Psoas muscle (tissue), 8 donors: ENCODE data around the gene RNU6-8. TPM values are rescaled to one million over a fixed set of nuclear protein-coding genes. Genes with fewer than 3 reads are reported as not detected.

Source experiments
- ATAC-seq, 4 donors: fragments of 200-7000 bp; cut with Tn5 transposase; one replicate each; pipeline ENCODE4 v1.9.1; 2020; ENCODE audit warnings: moderate library complexity in 3 of 4, mild to moderate bottlenecking in 2 of 4
- DNase-seq, 2 donors: peaks; one replicate each; pipeline ENCODE4 v3.0.0-alpha.2; 2020
- H3K27ac ChIP-seq: fragments of 200-600 bp; one replicate; pipeline ENCODE4 v1.8.0; 2022
- H3K27me3 ChIP-seq, 3 donors: fragments of 200-600 bp in 1 of 3; one replicate each; pipeline versions ENCODE4 v1.6.1 to v1.8.0; 2013 to 2022; ENCODE audit warnings: low read length in 2 of 3, mild to moderate bottlenecking in 2 of 3, moderate library complexity in 1 of 3; ENCODE audit not compliant: insufficient read depth in 3 of 3
- H3K36me3 ChIP-seq, 2 donors: fragments of 200-600 bp in 1 of 2; one replicate each; pipeline versions ENCODE4 v1.6.1 to v1.8.0; 2013 to 2022; ENCODE audit warnings: low read depth in 1 of 2, mild to moderate bottlenecking in 1 of 2, moderate library complexity in 1 of 2; ENCODE audit not compliant: insufficient read depth in 1 of 2
- H3K4me1 ChIP-seq: fragments of 200-600 bp; one replicate; pipeline ENCODE4 v1.8.0; 2022
- H3K4me3 ChIP-seq: fragments of 200-600 bp; one replicate; pipeline ENCODE4 v1.8.0; 2022; ENCODE audit warnings: mild to moderate bottlenecking
- H3K9me3 ChIP-seq: fragments of 200-600 bp; one replicate; pipeline ENCODE4 v1.8.0; 2022
- WGBS, 3 donors: extraction: QIAGEN DNeasy Blood & Tissue Kit; methylation state at CpG; one replicate each; pipeline versions ENCODE4 v1.1.6 to v1.1.7; 2013; 5-methylcytosine and 5-hydroxymethylcytosine counted together
- intact Hi-C, 2 donors: fragments of 100-400 bp; cut with DNase I; formaldehyde crosslinking; loops; one replicate each; pipeline versions ENCODE4 v1.11.0 to v1.14.2; 2022
- polyA plus RNA-seq, 3 donors: library from polyadenylated mRNA; stranded (reverse); fragments of 200-250 nt; gene quantifications; one replicate each; pipeline ENCODE4 v1.2.3, GENCODE V29; 2013
- total RNA-seq, 4 donors: library from RNA; stranded (reverse); fragmentation: NEBNext Ultra II Directional in 2 of 4; extraction: Animal tissue kit (Norgen Biotek cat#: 25700) in 2 of 4; gene quantifications; one replicate each; pipeline versions ENCODE4 v1.2.1 to v1.2.4, GENCODE V29; 2021 to 2023
- TF ChIP-seq, protein P1 (sequence below): fragments of 200-600 bp; IDR thresholded peaks from one replicate; pipeline ENCODE4 v1.8.0; 2022; ENCODE audit warnings: antibody characterized with exemption
- donor health status: healthy with polysubstance abuse.
- donor health status: DM: no; HTN: no; CAD: no; lungs with moderate emphysema.
- donor health status: Bipolar disorder and iron deficiency.
- donor health status: healthy.
- donor health status: DM: yes; HTN: yes; CAD: no.
- donor health status: DM: no; HTN: no; CAD: no.
- donor health status: DM: no; HTN: no; CAD: no.
- donor health status: DM: yes; HTN: yes; CAD: no.

The RNU6-8 gene
- total and polyA plus RNA-seq, 7 donors, result not detected

DNA sequence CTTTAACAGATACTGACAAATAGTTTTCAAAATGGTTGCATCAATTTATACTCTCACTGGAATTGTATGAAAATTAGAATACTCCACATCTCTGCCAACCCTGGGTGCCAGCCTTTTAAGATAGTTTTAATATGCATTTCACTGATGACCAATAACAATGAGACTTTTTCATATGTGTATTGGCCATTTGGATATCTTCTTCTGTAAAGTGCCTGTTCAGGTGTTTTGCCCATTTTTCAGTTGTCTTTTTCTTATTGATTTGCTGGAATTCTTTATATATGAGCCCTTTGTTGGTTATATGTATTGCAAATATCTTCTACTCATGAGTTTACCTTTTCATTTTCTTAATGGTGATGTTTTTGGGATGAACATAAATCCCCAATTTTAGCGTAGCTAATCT lies 18.0 kb downstream of the RNU6-8 start:
- no peak for ATAC-seq
- no peaks in the 10 kb centered on the region for H3K27me3 ChIP-seq
- intact Hi-C loops, result no loop called here

DNA sequence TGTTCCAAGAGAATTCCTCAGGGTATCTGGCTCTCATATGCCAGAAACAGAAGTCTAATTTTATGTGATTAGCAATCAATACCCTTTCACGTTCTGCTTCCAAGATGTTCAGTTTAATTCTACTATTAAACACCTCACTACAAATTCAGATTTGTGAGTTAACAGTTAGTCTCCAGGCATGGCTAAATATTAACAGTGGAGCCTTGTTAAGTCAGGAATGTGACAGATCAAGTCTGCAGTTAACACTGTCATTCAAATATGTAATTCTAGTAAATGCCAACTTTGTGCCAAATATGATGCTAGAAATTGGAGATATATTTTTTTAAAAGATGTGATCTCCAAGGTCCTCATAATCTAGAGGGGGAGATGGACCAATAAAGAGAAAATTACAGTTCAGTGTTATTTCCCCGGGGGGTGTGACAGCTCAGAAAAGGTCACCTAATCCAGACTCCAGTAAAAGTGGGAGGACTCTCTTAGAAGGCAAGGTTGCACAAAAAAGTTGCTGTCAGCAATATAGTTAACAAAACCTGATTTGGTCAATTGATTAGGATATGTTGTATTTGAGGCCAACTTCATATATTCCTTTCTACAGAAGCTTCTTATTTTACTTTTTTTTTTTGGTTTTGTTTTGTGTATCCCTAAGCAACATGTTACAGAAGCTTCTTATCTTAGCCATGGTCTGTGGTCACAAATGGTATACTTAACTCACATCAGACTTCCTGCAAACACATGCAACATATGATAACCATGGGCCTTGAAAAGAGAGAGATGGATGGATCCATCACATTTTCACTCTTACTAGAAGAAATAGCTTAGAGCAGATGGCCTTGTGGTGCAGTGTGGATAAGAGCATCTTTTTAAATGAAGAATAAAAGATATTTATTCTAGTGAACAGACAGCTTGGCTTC lies 19.7 kb downstream of the RNU6-8 start:
- DNase-seq (no peak), ATAC-seq (no peak)
- no peaks in the 10 kb centered on the region for H3K4me1 ChIP-seq
- intact Hi-C loops, result no loop called here
- no peak overlapping the region for H3K27ac ChIP-seq
- H3K9me3 ChIP-seq, result peaks cover 10% of the 10 kb centered on the region
- no peaks in the 10 kb centered on the region for H3K36me3 ChIP-seq
- no peaks in the 10 kb centered on the region for H3K27me3 ChIP-seq
- TF ChIP-seq, protein P1, sequence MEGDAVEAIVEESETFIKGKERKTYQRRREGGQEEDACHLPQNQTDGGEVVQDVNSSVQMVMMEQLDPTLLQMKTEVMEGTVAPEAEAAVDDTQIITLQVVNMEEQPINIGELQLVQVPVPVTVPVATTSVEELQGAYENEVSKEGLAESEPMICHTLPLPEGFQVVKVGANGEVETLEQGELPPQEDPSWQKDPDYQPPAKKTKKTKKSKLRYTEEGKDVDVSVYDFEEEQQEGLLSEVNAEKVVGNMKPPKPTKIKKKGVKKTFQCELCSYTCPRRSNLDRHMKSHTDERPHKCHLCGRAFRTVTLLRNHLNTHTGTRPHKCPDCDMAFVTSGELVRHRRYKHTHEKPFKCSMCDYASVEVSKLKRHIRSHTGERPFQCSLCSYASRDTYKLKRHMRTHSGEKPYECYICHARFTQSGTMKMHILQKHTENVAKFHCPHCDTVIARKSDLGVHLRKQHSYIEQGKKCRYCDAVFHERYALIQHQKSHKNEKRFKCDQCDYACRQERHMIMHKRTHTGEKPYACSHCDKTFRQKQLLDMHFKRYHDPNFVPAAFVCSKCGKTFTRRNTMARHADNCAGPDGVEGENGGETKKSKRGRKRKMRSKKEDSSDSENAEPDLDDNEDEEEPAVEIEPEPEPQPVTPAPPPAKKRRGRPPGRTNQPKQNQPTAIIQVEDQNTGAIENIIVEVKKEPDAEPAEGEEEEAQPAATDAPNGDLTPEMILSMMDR, result no peak
- 71 to 78% (median 73%) methylated on average over 2 of the region's 2 CpGs for WGBS, 3 donors
- no peak overlapping the region for H3K4me3 ChIP-seq

More for the DNA sequence above, 18.0 kb downstream of the RNU6-8 start:
- Histone ChIP-seq H3K4me3 (no peak overlapping the region), H3K27ac (no peak overlapping the region), H3K36me3 (no peaks in the 10 kb centered on the region), H3K4me1 (no peaks in the 10 kb centered on the region), H3K9me3 (peaks cover 10% of the 10 kb centered on the region)
- WGBS, 3 donors, result 94 to 100% (median 97%) methylated on average over 1 of the region's 1 CpG
- DNase-seq, result no peak
- TF ChIP-seq, protein P1, result no peak

DNA sequence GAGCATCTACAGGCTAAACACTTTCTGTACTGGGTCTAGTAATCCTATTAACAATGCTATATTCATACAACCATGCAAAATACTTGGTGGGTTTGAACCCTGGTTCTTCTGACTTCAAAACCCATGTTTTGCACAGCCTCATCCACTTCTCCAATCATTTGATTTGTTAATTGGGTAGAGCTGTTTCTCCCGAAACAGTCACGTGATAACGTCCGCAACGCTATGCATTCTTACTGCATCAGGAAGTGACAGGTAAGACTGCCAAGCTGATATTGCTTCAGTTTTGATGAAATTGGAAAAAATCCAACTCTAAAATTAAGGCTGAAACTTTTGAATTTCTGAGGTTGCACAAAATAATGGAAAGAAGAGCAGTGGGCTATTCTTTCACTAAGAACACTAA lies 31.6 kb downstream of the RNU6-8 start:
- H3K9me3 ChIP-seq, result no peaks in the 10 kb centered on the region
- no peaks in the 10 kb centered on the region for H3K4me1 ChIP-seq
- H3K4me3 ChIP-seq, result no peak overlapping the region
- ATAC-seq (no peak), DNase-seq (no peak)
- no peaks in the 10 kb centered on the region for H3K27me3 ChIP-seq
- WGBS, 3 donors, result 70 to 74% (median 72%) methylated on average over 5 of the region's 5 CpGs
- no peak overlapping the region for H3K27ac ChIP-seq
- intact Hi-C loops, result no loop called here
- H3K36me3 ChIP-seq, result no peaks in the 10 kb centered on the region
- TF ChIP-seq, protein P1, result no peak

DNA sequence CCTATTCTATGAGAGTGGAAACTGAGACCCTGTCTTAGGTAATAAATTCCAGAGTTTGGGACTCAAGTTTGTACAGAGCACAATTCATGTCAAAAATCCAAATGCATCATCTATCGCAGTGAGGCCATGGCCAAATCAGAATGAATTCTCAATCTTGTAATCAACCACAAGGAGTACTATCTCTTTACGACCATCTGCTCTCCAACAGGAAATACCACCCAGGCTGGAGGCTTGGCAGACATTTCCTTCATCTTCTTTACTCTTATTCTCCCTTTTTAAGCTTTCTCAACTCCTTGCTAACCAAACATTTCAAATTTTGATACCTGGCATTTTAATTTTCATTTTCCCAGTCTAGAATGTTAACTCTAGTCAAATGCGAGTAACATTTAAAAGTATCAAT lies 33.9 kb downstream of the RNU6-8 start:
- Histone ChIP-seq H3K9me3 (no peaks in the 10 kb centered on the region), H3K4me3 (no peak overlapping the region), H3K36me3 (no peaks in the 10 kb centered on the region), H3K27ac (no peak overlapping the region), H3K4me1 (no peaks in the 10 kb centered on the region), H3K27me3 (no peaks in the 10 kb centered on the region)
- whole genome bisulfite sequencing, 3 donors, result 82 to 87% (median 85%) methylated on average over 3 of the region's 3 CpGs
- no peak for DNase-seq
- intact Hi-C loops, result no loop called here
- no peak for ATAC-seq
- TF ChIP-seq, protein P1, result no peak

DNA sequence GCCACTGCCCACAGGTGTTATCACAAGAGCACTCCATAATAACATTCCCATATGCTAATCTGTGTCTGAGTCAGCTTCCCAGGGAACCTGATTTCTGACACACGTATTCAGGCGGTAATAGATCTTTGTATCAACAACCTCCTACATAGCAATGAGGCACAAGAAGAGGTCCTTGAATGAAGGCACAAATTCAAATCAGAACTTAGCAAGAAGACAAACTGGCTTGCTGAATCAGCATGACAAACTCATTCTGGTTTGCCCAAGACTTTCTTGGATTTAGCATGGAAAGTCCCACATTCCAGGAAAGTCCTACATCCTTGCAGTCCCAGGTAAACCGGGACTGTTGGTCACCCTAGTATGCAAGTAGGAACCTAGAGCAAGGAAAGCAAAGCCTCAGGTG lies 35.2 kb downstream of the RNU6-8 start:
- intact Hi-C loops, result no loop called here
- 81 to 84% (median 84%) methylated on average over 3 of the region's 3 CpGs for WGBS, 3 donors
- DNase-seq, result no peak

More for the DNA sequence above, 35.2 kb downstream of the RNU6-8 start:
- no peak overlapping the region for H3K4me3 ChIP-seq
- no peak overlapping the region for H3K27ac ChIP-seq
- H3K36me3 ChIP-seq, result no peaks in the 10 kb centered on the region
- H3K27me3 ChIP-seq, result no peaks in the 10 kb centered on the region
- TF ChIP-seq, protein P1, result no peak
- no peaks in the 10 kb centered on the region for H3K9me3 ChIP-seq
- no peaks in the 10 kb centered on the region for H3K4me1 ChIP-seq
- no peak for ATAC-seq
